Measurements from ENCODE around the gene NSG2.

DNA sequence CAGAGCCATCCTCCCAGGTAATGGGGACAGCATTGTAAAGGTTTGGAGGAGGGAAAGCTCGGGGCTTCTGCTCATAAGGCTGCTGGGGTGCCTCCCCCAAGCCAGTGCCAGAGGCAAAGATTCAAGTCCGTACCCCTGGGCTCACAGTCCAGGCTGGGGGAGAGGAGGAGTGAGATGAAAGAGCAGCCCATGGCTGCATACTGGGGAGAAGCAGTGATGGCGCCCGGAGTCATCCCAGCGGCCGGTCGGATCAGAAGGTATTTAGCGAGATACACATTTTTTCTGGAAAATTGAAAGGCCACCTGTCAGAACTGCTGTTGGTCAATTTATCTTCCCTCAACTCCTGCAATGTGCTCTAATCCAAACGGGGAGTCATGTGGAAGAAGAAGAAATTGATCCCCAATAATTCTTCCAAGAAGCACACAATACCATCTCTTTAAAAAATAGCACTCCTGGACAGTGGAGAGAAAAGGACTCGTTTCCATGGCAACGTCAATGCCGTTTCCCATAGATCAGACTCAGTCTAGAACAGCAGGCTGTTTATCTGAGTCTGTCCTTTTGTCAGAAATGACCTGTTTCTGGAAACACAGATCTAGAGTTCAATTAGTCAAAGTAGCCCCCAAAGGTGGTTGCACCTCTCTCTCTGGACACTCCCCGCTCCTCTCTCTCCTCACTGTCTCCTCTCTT, 65.9 kb downstream of the NSG2 start:
- TF ChIP-seq POLR2A (IDR thresholded peaks at IDR 0.05): no peak
- TF ChIP-seq, protein P1, sequence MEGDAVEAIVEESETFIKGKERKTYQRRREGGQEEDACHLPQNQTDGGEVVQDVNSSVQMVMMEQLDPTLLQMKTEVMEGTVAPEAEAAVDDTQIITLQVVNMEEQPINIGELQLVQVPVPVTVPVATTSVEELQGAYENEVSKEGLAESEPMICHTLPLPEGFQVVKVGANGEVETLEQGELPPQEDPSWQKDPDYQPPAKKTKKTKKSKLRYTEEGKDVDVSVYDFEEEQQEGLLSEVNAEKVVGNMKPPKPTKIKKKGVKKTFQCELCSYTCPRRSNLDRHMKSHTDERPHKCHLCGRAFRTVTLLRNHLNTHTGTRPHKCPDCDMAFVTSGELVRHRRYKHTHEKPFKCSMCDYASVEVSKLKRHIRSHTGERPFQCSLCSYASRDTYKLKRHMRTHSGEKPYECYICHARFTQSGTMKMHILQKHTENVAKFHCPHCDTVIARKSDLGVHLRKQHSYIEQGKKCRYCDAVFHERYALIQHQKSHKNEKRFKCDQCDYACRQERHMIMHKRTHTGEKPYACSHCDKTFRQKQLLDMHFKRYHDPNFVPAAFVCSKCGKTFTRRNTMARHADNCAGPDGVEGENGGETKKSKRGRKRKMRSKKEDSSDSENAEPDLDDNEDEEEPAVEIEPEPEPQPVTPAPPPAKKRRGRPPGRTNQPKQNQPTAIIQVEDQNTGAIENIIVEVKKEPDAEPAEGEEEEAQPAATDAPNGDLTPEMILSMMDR (IDR thresholded peaks at IDR 0.05): no peak
